Pancreas (tissue), 10 donors: ENCODE results near the gene FTO. TPM values are rescaled to one million over a fixed set of nuclear protein-coding genes. Genes with fewer than 3 reads are reported as not detected.

ENCODE experiments used
- ATAC-seq, 4 donors: fragments of 200-7000 bp; cut with Tn5 transposase; one replicate each; pipeline versions ENCODE4 v1.8.0 to v1.9.1; 2020; ENCODE audit warnings: mild to moderate bottlenecking in 4 of 4, moderate library complexity in 4 of 4
- DNase-seq, 6 donors: peaks; one replicate each; pipeline ENCODE4 v3.0.0-alpha.2; 2020
- FAIRE-seq: peaks from 2 replicates; lab custom pipeline; 2012; peaks lifted over from hg19 to GRCh38; lab: Jason Lieb, UNC
- H3K27ac ChIP-seq, 4 donors: fragments of 200-600 bp; sonication (generic); 1 replicate in 3 of 4; 2 replicates in 1 of 4; pipeline versions ENCODE4 v1.5.0 to v1.8.0; 2020
- H3K27me3 ChIP-seq, 4 donors: fragments of 200-600 bp; one replicate each; pipeline ENCODE4 v1.8.0; 2021
- H3K36me3 ChIP-seq, 3 donors: fragments of 200-600 bp; sonication (generic) in 1 of 3; one replicate each; pipeline versions ENCODE4 v1.5.0 to v1.8.0; 2020 to 2021
- H3K4me1 ChIP-seq, 3 donors: fragments of 200-600 bp; one replicate each; pipeline ENCODE4 v1.8.0; 2021
- H3K4me3 ChIP-seq, 4 donors: fragments of 200-600 bp; sonication (generic) in 2 of 4; one replicate each; pipeline versions ENCODE4 v1.5.0 to v1.8.0; 2020 to 2021
- H3K9me3 ChIP-seq, 4 donors: fragments of 200-600 bp; one replicate each; pipeline ENCODE4 v1.8.0; 2021
- WGBS, 2 donors: extraction: QIAGEN DNeasy Blood & Tissue Kit; methylation state at CpG; one replicate each; pipeline ENCODE4 v1.1.7; 2013; 5-methylcytosine and 5-hydroxymethylcytosine counted together
- intact Hi-C, 3 donors: fragments of 100-400 bp; cut with DNase I; formaldehyde crosslinking; loops; one replicate each; pipeline versions ENCODE4 v1.11.1 to v1.14.2; 2022
- polyA plus RNA-seq, 2 donors: library from polyadenylated mRNA; stranded (reverse); fragments of 200-250 nt; gene quantifications; one replicate each; pipeline ENCODE4 v1.2.3, GENCODE V29; 2013
- total RNA-seq, 6 donors: library from RNA; stranded (reverse); fragmentation: NEBNext Ultra II Directional in 4 of 6; extraction: Animal tissue kit (Norgen Biotek cat#: 25700) in 4 of 6; gene quantifications; one replicate each; pipeline versions ENCODE4 v1.2.1 to v1.2.4, GENCODE V29; 2021 to 2023
- TF ChIP-seq, protein P1 (sequence below), 4 donors: fragments of 200-600 bp; sonication (generic) in 3 of 4; IDR thresholded peaks; one replicate each; pipeline versions ENCODE4 v1.5.0 to v1.8.0; 2021; ENCODE audit warnings: antibody characterized with exemption in 4 of 4
- donor health status: healthy with polysubstance abuse.
- donor health status: DM: no; HTN: no; CAD: no; lungs with moderate emphysema.
- donor health status: DM: no; HTN: no; CAD: no.
- donor health status: control.
- donor health status: control.
- donor health status: Bipolar disorder and iron deficiency.
- donor health status: DM: yes; HTN: yes; CAD: no.
- donor health status: DM: no; HTN: no; CAD: no.
- donor health status: DM: no; HTN: no; CAD: no.
- donor health status: DM: yes; HTN: yes; CAD: no.

The FTO gene
- total and polyA plus RNA-seq, 8 donors: 7.6 to 45.0 (median 31.7) TPM

DNA sequence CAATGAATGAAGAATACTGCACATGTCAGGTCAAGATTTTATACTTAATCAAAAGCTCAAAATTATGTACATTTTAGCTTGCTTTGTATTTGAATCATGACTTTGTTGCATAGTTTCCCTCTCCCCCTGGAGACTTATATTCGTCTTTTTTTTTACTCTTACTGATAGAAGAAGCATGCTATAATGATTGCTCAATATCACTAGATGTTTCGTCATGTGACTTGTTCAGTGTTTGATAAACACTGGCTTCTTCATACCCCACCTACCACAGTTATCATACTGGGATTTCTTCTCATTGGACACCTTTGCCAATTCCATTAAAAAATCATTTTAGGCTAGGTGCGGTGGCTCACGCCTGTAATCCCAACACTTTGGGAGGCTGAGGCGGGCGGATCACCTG, 148.7 kb downstream of the FTO start:
- Histone ChIP-seq H3K27ac (no peak overlapping the region), H3K36me3 (no peaks in the 10 kb centered on the region), H3K27me3 (no peaks in the 10 kb centered on the region), H3K4me3 (no peak overlapping the region), H3K4me1 (no peaks in the 10 kb centered on the region), H3K9me3 (no peaks in the 10 kb centered on the region)
- WGBS, 2 donors: 92 to 94% methylated on average over 6 of the region's 6 CpGs
- intact Hi-C loops: no loop called here
- FAIRE-seq (no peak), ATAC-seq (no peak), DNase-seq (no peak)
- TF ChIP-seq, protein P1, sequence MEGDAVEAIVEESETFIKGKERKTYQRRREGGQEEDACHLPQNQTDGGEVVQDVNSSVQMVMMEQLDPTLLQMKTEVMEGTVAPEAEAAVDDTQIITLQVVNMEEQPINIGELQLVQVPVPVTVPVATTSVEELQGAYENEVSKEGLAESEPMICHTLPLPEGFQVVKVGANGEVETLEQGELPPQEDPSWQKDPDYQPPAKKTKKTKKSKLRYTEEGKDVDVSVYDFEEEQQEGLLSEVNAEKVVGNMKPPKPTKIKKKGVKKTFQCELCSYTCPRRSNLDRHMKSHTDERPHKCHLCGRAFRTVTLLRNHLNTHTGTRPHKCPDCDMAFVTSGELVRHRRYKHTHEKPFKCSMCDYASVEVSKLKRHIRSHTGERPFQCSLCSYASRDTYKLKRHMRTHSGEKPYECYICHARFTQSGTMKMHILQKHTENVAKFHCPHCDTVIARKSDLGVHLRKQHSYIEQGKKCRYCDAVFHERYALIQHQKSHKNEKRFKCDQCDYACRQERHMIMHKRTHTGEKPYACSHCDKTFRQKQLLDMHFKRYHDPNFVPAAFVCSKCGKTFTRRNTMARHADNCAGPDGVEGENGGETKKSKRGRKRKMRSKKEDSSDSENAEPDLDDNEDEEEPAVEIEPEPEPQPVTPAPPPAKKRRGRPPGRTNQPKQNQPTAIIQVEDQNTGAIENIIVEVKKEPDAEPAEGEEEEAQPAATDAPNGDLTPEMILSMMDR (IDR thresholded peaks at IDR 0.05): no peak

DNA sequence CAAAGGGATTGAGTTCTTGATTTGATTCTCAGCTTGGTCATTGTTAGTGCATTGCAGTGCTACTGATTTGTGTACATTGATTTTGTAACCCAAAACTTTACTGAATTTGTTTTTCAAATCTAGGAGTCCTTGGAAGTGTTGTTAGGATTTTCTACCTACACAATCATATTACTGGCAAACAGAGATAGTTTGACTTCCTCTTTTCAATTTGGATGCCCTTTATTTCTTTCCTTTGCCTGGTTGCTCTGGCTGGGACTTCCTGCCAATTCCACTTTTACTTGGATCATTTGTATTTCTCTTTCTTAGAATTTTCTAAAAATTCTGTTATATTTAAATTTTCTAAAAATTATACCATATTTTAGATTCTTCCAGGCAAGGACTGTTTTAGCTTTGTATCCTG, 151.1 kb downstream of the FTO start:
- DNase-seq (no peak), FAIRE-seq (no peak), ATAC-seq (no peak)
- TF ChIP-seq, protein P1 (IDR thresholded peaks at IDR 0.05): no peak
- H3K4me3 ChIP-seq: no peak overlapping the region
- no peaks in the 10 kb centered on the region for H3K4me1 ChIP-seq
- no peaks in the 10 kb centered on the region for H3K9me3 ChIP-seq
- H3K27me3 ChIP-seq: no peaks in the 10 kb centered on the region
- intact Hi-C loops: no loop called here
- H3K27ac ChIP-seq: no peak overlapping the region
- no peaks in the 10 kb centered on the region for H3K36me3 ChIP-seq

DNA sequence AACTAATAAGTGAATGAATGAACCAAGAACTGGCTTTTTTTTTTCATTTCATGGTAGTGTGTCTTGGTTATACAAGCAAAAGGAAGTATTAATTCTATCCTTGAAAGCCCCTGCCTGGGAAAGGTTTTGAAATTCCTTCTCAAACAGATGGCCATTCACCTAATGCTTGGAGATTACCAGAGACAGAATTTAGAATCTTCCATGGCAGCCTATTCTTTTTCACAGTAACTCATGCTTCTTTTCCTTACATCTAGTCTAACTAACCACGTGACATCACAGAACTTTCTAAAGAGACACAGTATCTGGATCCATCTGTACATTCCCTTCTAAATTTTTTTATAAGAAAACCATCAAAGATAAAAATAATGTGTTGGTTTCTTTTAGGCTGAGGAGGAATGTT, 151.6 kb downstream of the FTO start:
- H3K27me3 ChIP-seq: no peaks in the 10 kb centered on the region
- no peaks in the 10 kb centered on the region for H3K36me3 ChIP-seq
- intact Hi-C loops: no loop called here
- H3K27ac ChIP-seq: no peak overlapping the region
- 95 to 100% methylated on average over 1 of the region's 1 CpG for WGBS, 2 donors
- no peak for ATAC-seq
- DNase-seq: no peak
- no peak for FAIRE-seq
- TF ChIP-seq, protein P1 (IDR thresholded peaks at IDR 0.05): no peak
- no peak overlapping the region for H3K4me3 ChIP-seq
- H3K9me3 ChIP-seq: no peaks in the 10 kb centered on the region
- H3K4me1 ChIP-seq: no peaks in the 10 kb centered on the region

DNA sequence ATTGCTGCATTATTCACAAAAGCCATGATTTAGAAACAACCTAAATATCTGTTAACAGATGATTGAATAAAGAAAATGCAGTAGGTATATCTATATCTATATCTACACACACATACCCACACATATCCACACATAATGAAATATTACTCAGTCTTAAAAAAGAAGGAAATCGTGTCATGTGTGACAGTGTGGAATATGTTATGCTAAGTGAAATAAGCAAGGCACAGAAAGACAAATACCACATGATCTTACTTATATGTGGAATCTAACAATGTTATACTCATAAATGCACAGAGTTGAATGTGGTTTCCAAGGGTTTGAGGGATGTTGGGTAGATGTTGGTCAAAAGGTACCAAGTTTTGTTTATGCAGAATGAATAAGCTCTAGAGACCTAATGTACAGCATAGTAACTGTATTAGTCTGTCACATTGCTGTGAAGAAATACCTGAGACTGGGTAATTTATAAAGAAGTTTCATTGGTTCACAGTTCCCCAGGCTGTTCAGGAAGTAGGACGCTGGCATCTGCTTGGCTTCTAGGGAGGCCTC, 156.1 kb downstream of the FTO start:
- DNase-seq: no peak
- no peak for FAIRE-seq
- TF ChIP-seq, protein P1 (IDR thresholded peaks at IDR 0.05): no peak
- peaks cover 0 to 4% (median 0%) of the 10 kb centered on the region in 3 donors for H3K4me1 ChIP-seq
- intact Hi-C loops: no loop called here
- no peak for ATAC-seq
- WGBS, 2 donors: 97 to 98% methylated on average over 2 of the region's 2 CpGs
- H3K9me3 ChIP-seq: no peaks in the 10 kb centered on the region
- H3K27ac ChIP-seq: no peak overlapping the region
- no peaks in the 10 kb centered on the region for H3K27me3 ChIP-seq
- H3K4me3 ChIP-seq: no peak overlapping the region
- H3K36me3 ChIP-seq: no peaks in the 10 kb centered on the region

DNA sequence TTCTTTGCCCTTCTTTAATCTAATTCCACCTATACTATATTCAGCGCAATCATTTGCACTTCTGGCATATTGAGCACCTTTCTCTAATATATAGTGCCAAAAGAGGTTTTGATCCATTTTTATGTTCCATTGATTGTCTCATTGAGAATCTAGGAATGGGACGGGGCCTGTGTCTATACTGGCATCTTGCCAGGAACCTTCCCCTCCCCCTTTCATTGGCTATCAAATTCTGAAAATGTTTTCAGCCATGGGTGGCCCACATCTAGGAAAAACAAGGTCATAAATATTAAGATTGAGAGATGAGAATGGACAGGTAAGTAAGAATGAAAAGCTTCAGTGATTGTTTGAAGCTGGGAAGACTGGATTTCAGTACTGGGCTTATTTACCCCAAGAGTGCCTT, 159.9 kb downstream of the FTO start:
- no peaks in the 10 kb centered on the region for H3K36me3 ChIP-seq
- no peak overlapping the region for H3K4me3 ChIP-seq
- TF ChIP-seq, protein P1 (IDR thresholded peaks at IDR 0.05): no peak
- no peak for FAIRE-seq
- intact Hi-C loops: no loop called here
- H3K4me1 ChIP-seq: peaks cover 0 to 4% (median 0%) of the 10 kb centered on the region in 3 donors
- no peak for DNase-seq
- WGBS, 2 donors: 77 to 88% methylated on average over 2 of the region's 2 CpGs
- H3K9me3 ChIP-seq: no peaks in the 10 kb centered on the region
- ATAC-seq: no peak
- H3K27ac ChIP-seq: no peak overlapping the region
- no peaks in the 10 kb centered on the region for H3K27me3 ChIP-seq
